ENCODE results near the gene WNT16.

The WNT16 gene

DNA sequence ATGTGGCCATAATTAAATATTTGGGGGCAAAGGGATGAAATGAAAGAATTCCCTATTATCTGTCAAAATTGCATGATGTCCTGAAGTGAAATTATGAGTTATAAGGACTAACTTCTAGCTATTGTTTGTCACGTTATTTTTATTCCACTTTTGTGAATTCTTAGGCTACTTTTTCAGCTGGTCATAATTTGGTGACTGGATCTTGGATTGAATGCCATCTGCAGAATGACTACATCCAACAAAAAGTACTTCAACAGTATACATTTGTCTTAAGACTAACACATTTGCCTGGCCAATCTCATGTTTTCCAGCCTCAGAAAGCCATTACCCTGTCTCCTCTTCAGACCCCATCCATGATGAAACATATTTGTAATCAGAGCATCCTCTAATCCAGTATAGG, 48.1 kb upstream of the WNT16 start:
- Histone ChIP-seq H3K36me3 (ENCODE audit: insufficient read depth, low read length) (0 out of 2 replicates have a peak, but pooled peaks cover 3% of the 10 kb centered on the region), H3K4me3 (ENCODE audit: low read depth in 1 of 2, low read length in 2 of 2) (no peak overlapping the region)
- no peak for ATAC-seq (ENCODE audit: insufficient read depth, low read depth)

DNA sequence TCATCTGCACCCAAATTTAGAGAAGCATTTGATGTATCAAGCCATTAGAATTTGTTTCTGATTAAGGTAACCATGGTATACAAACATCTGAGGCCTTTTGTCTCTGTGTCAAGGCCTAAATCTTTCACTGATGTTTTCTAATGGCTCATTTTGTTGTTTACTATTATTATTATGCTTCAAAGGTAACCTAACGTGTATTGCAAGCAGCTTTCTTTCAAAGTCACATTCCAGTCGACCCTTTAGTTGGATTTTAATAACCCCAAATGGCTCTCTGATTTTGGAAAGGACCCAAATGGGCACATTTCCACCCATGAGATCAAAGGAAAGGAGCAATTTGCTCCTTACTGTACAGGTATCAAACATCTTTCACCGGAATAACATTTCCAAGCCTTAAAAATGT, 46.7 kb upstream of the WNT16 start:
- Histone ChIP-seq H3K36me3 (ENCODE audit: insufficient read depth, low read length) (0 out of 2 replicates have a peak, but pooled peaks cover 3% of the 10 kb centered on the region), H3K4me3 (ENCODE audit: low read depth in 1 of 2, low read length in 2 of 2) (no peak overlapping the region), H3K9me3 (ENCODE audit: insufficient read depth, low read length, severe bottlenecking) (peaks cover 12% of the 10 kb centered on the region), H3K4me1 (ENCODE audit: insufficient read depth, low read length) (0 out of 2 replicates have a peak, but pooled peaks cover 3% of the 10 kb centered on the region), H3K9ac (ENCODE audit: low read depth, low read length) (no peak overlapping the region), H3K27me3 (ENCODE audit: insufficient read depth, low read length, poor library complexity) (no peaks in the 10 kb centered on the region), H2AFZ (ENCODE audit: low read depth, low read length) (no peak overlapping the region), H3K79me2 (ENCODE audit: insufficient read depth, low read length) (no peaks in the 10 kb centered on the region), H3K27ac (ENCODE audit: low read length) (no peak overlapping the region), H4K20me1 (ENCODE audit: insufficient read depth, low read length) (no peaks in the 10 kb centered on the region), H3K4me2 (ENCODE audit: insufficient read depth, low read length) (no peak overlapping the region)
- no peak for DNase-seq
- TF ChIP-seq EZH2 (IDR thresholded peaks at IDR 0.05; ENCODE audit: borderline replicate concordance, low read depth, low read length, severe bottlenecking) (no peak), CTCF (IDR thresholded peaks at IDR 0.05; ENCODE audit: borderline replicate concordance, extremely low read depth, low read length, poor library complexity, severe bottlenecking) (no peak)
- ATAC-seq (ENCODE audit: insufficient read depth, low read depth): no peak

More for the DNA sequence above, 48.1 kb upstream of the WNT16 start:
- Histone ChIP-seq H3K79me2 (ENCODE audit: insufficient read depth, low read length) (no peaks in the 10 kb centered on the region), H4K20me1 (ENCODE audit: insufficient read depth, low read length) (no peaks in the 10 kb centered on the region), H3K4me2 (ENCODE audit: insufficient read depth, low read length) (no peak overlapping the region), H3K9ac (ENCODE audit: low read depth, low read length) (no peak overlapping the region), H2AFZ (ENCODE audit: low read depth, low read length) (no peak overlapping the region), H3K9me3 (ENCODE audit: insufficient read depth, low read length, severe bottlenecking) (peaks cover 12% of the 10 kb centered on the region), H3K27ac (ENCODE audit: low read length) (no peak overlapping the region), H3K4me1 (ENCODE audit: insufficient read depth, low read length) (0 out of 2 replicates have a peak, but pooled peaks cover 3% of the 10 kb centered on the region), H3K27me3 (ENCODE audit: insufficient read depth, low read length, poor library complexity) (no peaks in the 10 kb centered on the region)
- TF ChIP-seq CTCF (IDR thresholded peaks at IDR 0.05; ENCODE audit: borderline replicate concordance, extremely low read depth, low read length, poor library complexity, severe bottlenecking): no peak
- TF ChIP-seq EZH2 (IDR thresholded peaks at IDR 0.05; ENCODE audit: borderline replicate concordance, low read depth, low read length, severe bottlenecking): no peak
- no peak for DNase-seq

- no peaks in the 10 kb centered on the region for H4K20me1 ChIP-seq (ENCODE audit: insufficient read depth, low read length)
- H2AFZ ChIP-seq (ENCODE audit: low read depth, low read length): no peak overlapping the region
- no peak for DNase-seq
- H3K36me3 ChIP-seq (ENCODE audit: insufficient read depth, low read length): 0 out of 2 replicates have a peak, but pooled peaks cover 3% of the 10 kb centered on the region
- H3K4me2 ChIP-seq (ENCODE audit: insufficient read depth, low read length): no peak overlapping the region
- peaks cover 12% of the 10 kb centered on the region for H3K9me3 ChIP-seq (ENCODE audit: insufficient read depth, low read length, severe bottlenecking)
- H3K4me3 ChIP-seq (ENCODE audit: low read depth in 1 of 2, low read length in 2 of 2): no peak overlapping the region
- no peaks in the 10 kb centered on the region for H3K79me2 ChIP-seq (ENCODE audit: insufficient read depth, low read length)
- no peak for ATAC-seq (ENCODE audit: insufficient read depth, low read depth)
- H3K4me1 ChIP-seq (ENCODE audit: insufficient read depth, low read length): peaks cover 3% of the 10 kb centered on the region; the same call in 1 of the 2 replicates
- no peak for TF ChIP-seq CTCF (IDR thresholded peaks at IDR 0.05; ENCODE audit: borderline replicate concordance, extremely low read depth, low read length, poor library complexity, severe bottlenecking)
- TF ChIP-seq EZH2 (IDR thresholded peaks at IDR 0.05; ENCODE audit: borderline replicate concordance, low read depth, low read length, severe bottlenecking): no peak
- no peak overlapping the region for H3K9ac ChIP-seq (ENCODE audit: low read depth, low read length)
- H3K27me3 ChIP-seq (ENCODE audit: insufficient read depth, low read length, poor library complexity): no peaks in the 10 kb centered on the region
- H3K27ac ChIP-seq (ENCODE audit: low read length): no peak overlapping the region
Measured at GRCh38 chr7:121285066-121285667, 43.6 kb upstream of the WNT16 start.

All from DND-41 (cell line).